Nephron (organoid): ENCODE data around the gene SETDB1.
A peak's percentile ranks its signal among the peaks of the same experiment; 100 is the strongest.
"Not testable (repeated sequence)": the region's sequence is repeated elsewhere in the genome, so short reads cannot be mapped to it uniquely, and the experiment has no call there.

Source experiments
- H3K27ac Mint-ChIP-seq, 3 experiments: 2 replicates each; pipeline ENCODE4 v1.8.0; 2020; ENCODE audit warnings: mixed read lengths in 3 of 3, mild to moderate bottlenecking in 2 of 3, moderate library complexity in 1 of 3
- H3K27me3 Mint-ChIP-seq: 2 replicates; pipeline ENCODE4 v1.8.0; 2021; ENCODE audit warnings: low read depth, mild to moderate bottlenecking, moderate library complexity, mixed read lengths
- H3K36me3 Mint-ChIP-seq: 2 replicates; pipeline ENCODE4 v1.8.0; 2020; ENCODE audit warnings: low read depth, mixed read lengths
- H3K4me1 Mint-ChIP-seq: 2 replicates; pipeline ENCODE4 v1.8.0; 2020; ENCODE audit warnings: mixed read lengths
- H3K4me3 Mint-ChIP-seq, 3 experiments: 2 replicates each; pipeline ENCODE4 v1.8.0; 2020; ENCODE audit warnings: mild to moderate bottlenecking in 3 of 3, mixed read lengths in 3 of 3, moderate library complexity in 2 of 3
- H3K9me3 Mint-ChIP-seq: 2 replicates; pipeline ENCODE4 v1.8.0; 2020; ENCODE audit warnings: mixed read lengths
- CTCF ChIP-seq, 3 experiments: fragments of 200-600 bp; sonication (generic); IDR thresholded peaks; one replicate each; pipeline ENCODE4 v1.5.0; 2021; ENCODE audit warnings: antibody characterized with exemption in 3 of 3; ENCODE audit not compliant: unreplicated experiment in 3 of 3

The SETDB1 gene

DNA sequence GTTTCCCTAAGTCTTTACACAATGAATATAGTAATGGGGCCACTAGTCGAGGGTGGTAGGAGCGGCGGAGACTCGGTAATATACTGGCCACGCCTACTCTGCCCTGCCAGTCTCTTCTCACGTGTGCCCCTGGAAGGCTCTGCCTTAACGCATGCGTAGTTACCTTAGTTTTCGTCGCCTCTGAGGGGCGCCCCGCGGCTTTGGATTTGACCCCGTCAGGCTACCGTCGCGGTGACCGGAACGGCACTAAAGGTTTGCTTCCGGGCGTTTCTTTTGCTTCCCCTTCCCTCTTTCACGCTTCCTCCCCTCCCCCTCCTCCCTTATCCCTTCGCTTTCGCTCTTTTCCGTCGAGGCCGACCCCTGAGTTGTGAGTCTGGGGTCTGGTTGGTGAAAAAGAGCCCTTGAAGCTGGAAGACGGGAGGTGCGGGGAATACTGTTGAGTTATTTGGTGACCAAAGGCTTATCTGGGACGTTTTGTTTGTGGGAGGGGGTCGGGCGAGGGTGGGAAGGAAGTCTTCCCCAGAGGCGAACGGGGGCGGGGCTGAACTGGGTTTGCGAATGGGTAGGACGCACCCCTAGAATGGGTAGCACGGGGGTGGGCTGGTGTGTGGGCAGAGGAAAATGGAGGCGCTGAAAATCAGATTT is at the start of gene SETDB1:
Gene SETDB1 (plus strand): TSS at position 267 of the 645 bp plus-strand sequence. CDS start 1,352 bp downstream, outside the sequence.
- peaks cover 47% of the 10 kb centered on the region for H3K36me3 Mint-ChIP-seq
- peak within 1 kb of the TSS; percentile 97 to 100 (median 98) for H3K4me3 Mint-ChIP-seq
- H3K27me3 Mint-ChIP-seq: no peaks in the 10 kb centered on the region
- H3K4me1 Mint-ChIP-seq: no peaks in the 10 kb centered on the region
- TF ChIP-seq CTCF (IDR thresholded peaks at IDR 0.05; ENCODE audit: unreplicated experiment in 3 of 3): no peak
- peaks cover 12% of the 10 kb centered on the region for H3K9me3 Mint-ChIP-seq
- H3K27ac Mint-ChIP-seq: peak within 1 kb of the TSS; percentile 97 to 99 (median 98)

DNA sequence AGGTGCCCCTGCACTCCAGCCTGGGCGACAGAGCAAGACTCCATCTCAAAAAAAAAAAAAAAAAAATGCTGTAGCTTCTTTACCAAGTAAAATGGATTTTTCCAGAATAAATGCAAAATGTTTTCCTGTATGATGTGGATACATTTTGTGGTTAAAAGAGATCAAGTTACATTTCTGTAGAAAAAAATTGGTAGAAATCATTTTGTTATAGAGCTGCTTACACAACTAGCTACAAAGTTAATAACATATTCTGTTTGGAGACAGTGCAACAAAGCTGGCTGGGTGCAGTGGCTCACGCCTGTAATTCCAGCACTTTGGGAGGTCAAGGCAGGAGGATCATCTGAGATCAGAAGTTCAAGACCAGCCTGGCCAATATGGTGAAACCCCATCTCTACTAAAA is 47.2 kb upstream of the SETDB1 start:
- not testable (repeated sequence) for H3K4me3 Mint-ChIP-seq, H3K27ac Mint-ChIP-seq, H3K36me3 Mint-ChIP-seq, H3K9me3 Mint-ChIP-seq, H3K27me3 Mint-ChIP-seq
- H3K4me1 Mint-ChIP-seq: peaks cover 22% of the 10 kb centered on the region

DNA sequence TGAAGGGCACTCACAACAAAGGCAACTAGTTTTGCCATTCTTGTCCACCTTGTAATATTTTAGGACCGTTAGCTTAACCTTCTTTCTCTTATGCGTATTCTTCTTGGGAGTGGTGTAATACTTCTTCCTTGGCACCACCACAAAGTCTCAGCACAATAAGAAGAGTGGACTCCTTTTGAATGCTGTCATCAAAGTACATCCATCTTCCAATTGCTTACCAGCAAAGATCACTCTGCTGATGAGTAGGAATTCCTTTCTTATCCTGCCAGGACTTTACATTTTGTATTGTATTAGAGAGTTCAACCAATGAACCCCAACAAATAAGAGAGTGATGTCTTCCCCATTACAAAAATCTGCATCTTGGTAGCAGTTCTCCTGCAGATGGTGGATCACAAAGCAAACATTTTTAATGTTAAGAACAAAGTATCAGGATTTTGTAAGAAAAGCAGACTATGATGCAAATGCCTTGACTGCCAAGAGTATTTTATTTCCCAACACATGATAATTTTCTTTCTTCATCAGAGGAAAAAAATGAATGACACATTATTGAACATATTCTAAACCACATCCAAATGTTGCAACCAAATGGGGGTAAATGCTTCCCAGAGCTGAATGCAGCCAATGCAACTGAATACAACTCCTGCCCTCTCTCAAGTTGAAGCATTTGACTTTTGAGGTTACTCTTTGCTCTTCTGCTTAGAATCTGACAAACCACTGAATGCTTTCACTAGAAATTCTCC is 44.7 kb upstream of the SETDB1 start:
- H3K4me3 Mint-ChIP-seq: no peak overlapping the region
- TF ChIP-seq CTCF (IDR thresholded peaks at IDR 0.05; ENCODE audit: unreplicated experiment in 3 of 3): no peak
- no peaks in the 10 kb centered on the region for H3K9me3 Mint-ChIP-seq
- peaks cover 3% of the 10 kb centered on the region for H3K27me3 Mint-ChIP-seq
- no peaks in the 10 kb centered on the region for H3K36me3 Mint-ChIP-seq
- peaks cover 3% of the 10 kb centered on the region for H3K4me1 Mint-ChIP-seq
- peak overlapping the region in 1 of 3 experiments; percentile 48 for H3K27ac Mint-ChIP-seq

GRCh38 chr1:150883121-150883520 is 43.0 kb upstream of the SETDB1 start:
- H3K4me3 Mint-ChIP-seq, H3K27me3 Mint-ChIP-seq, H3K9me3 Mint-ChIP-seq, H3K4me1 Mint-ChIP-seq, H3K27ac Mint-ChIP-seq, H3K36me3 Mint-ChIP-seq: not testable (repeated sequence)

- Mint-ChIP-seq H3K4me3 (no peak within 1 kb of the TSS), H3K27ac (peak within 1 kb of the TSS; percentile 5 to 47 (median 36)), H3K27me3 (peaks cover 3% of the 10 kb centered on the region), H3K4me1 (peaks cover 6% of the 10 kb centered on the region), H3K9me3 (no peaks in the 10 kb centered on the region), H3K36me3 (no peaks in the 10 kb centered on the region)
- no peak for TF ChIP-seq CTCF (IDR thresholded peaks at IDR 0.05; ENCODE audit: unreplicated experiment in 3 of 3)
Measured at GRCh38 chr1:150887018-150887417, 39.1 kb upstream of the SETDB1 start, which contains the start of gene CTXND2. Gene CTXND2 (plus strand): TSS chr1:150887136. CDS start chr1:150912315, 25,179 bp downstream.

DNA sequence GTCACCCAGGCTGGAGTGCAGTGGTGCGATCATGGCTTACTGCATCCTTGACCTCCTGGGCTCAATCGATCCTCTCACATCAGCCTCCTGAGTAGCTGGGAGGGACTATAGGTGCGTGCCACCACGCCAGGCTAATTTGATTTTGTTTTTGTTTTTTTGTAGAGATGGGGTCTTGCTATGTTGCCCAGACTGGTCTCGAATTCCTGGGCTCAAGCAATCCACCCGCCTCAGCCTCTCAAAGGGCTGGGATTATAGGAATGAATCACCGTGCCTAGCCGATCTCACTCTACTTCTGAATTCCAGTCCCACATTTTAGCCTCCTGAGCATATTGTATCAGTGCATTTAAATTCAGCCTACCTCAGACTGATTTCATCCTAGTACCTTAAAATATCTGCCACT is 37.4 kb upstream of the SETDB1 start:
- Mint-ChIP-seq H3K36me3 (no peaks in the 10 kb centered on the region), H3K27ac (no peak overlapping the region), H3K9me3 (no peaks in the 10 kb centered on the region), H3K4me3 (no peak overlapping the region), H3K27me3 (peaks cover 3% of the 10 kb centered on the region), H3K4me1 (peaks cover 6% of the 10 kb centered on the region)
- no peak for TF ChIP-seq CTCF (IDR thresholded peaks at IDR 0.05; ENCODE audit: unreplicated experiment in 3 of 3)

DNA sequence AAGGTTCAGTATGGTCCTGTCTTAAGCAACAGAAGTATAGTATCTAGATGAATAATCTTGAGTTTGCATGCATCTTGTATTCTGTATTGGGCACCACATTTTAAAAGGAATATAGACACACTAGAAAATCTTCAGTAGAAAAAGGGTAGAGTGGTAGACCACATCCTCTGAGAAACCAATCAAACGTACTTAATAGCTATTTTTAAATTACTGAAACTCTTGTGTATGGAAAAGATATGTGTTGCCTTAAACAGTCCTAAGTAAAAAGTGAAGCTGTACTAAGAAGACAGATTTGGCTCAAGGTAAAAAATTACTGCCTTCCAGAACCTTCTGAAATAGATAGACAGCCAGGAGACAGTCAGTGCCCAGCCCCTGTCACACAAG is 36.1 kb upstream of the SETDB1 start:
- H3K4me3 Mint-ChIP-seq: no peak overlapping the region
- no peaks in the 10 kb centered on the region for H3K9me3 Mint-ChIP-seq
- H3K4me1 Mint-ChIP-seq: peaks cover 6% of the 10 kb centered on the region
- TF ChIP-seq CTCF (IDR thresholded peaks at IDR 0.05; ENCODE audit: unreplicated experiment in 3 of 3): no peak
- no peak overlapping the region for H3K27ac Mint-ChIP-seq
- peaks cover 3% of the 10 kb centered on the region for H3K27me3 Mint-ChIP-seq
- H3K36me3 Mint-ChIP-seq: no peaks in the 10 kb centered on the region
